Natural killer cell treated with Interleukin-12 subunit alpha and Interleukin-12 subunit beta and Interleukin-15 and Interleukin-18, amount 100 ng/mL, for 72 hours (primary cell): ENCODE measurements around the gene SLCO3A1. TPM values are rescaled to one million over a fixed set of nuclear protein-coding genes. Genes with fewer than 3 reads are reported as not detected.

Experiments
- ATAC-seq, 2 donors: fragments of 150-1000 bp; cut with Tn5 transposase in 1 of 2; sonication (Bioruptor Pico), chemical (Tn5 transposase) in 1 of 2; 2 replicates each; pipeline ENCODE4 v1.10.0; 2021
- DNase-seq: peaks from one replicate; pipeline ENCODE4 v3.0.0; 2022; ENCODE audit warnings: low spot score
- H3K27ac Mint-ChIP-seq, 2 donors: 1 replicate in 1 of 2; 2 replicates in 1 of 2; pipeline ENCODE4 v1.8.0; 2022; ENCODE audit warnings: mixed read lengths in 2 of 2, mild to moderate bottlenecking in 1 of 2, moderate library complexity in 1 of 2
- H3K27me3 Mint-ChIP-seq, 2 donors: 1 replicate in 1 of 2; 2 replicates in 1 of 2; pipeline ENCODE4 v1.8.0; 2022; ENCODE audit warnings: mixed read lengths in 2 of 2
- H3K36me3 Mint-ChIP-seq: one replicate; pipeline ENCODE4 v1.8.0; 2022; ENCODE audit warnings: mixed read lengths
- H3K4me1 Mint-ChIP-seq, 2 donors: 1 replicate in 1 of 2; 2 replicates in 1 of 2; pipeline ENCODE4 v1.8.0; 2022; ENCODE audit warnings: low read depth in 2 of 2, mixed read lengths in 2 of 2, mild to moderate bottlenecking in 1 of 2
- H3K4me3 Mint-ChIP-seq: one replicate; pipeline ENCODE4 v1.8.0; 2022; ENCODE audit warnings: mixed read lengths
- H3K9me3 Mint-ChIP-seq: 2 replicates; pipeline ENCODE4 v1.8.0; 2022; ENCODE audit warnings: mixed read lengths
- total RNA-seq, 2 donors: library from RNA; stranded (reverse); gene quantifications; one replicate each; pipeline ENCODE4 v1.2.3, GENCODE V29; 2022

SLCO3A1 gene
- total RNA-seq, 2 donors from 2014 or later: 10.4 to 12.5 TPM

DNA sequence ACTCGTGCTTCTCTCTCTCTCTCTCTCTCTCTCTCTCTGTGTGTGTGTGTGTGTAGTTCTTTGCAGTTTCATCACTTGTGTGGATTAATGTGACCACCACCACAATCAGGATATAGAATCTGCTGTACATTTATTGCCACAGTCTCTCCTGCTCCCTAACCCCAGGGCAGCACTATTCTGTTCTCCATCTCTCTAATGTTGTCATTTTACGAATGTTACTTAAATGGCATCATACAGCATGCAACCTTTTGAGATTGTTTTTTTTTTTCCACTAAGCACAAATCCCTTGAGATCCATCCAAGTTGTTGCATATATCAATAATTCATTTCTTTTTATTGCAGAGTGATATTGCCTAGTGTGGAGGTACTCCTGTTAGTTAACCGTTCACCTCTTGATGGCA lies 26.9 kb downstream of the SLCO3A1 start:
- Mint-ChIP-seq H3K27ac (peak overlapping the region in 1 of 2 donors; percentile 20), H3K4me1 (peaks cover 13 to 31% of the 10 kb centered on the region in 2 donors), H3K9me3 (no peaks in the 10 kb centered on the region), H3K27me3 (no peaks in the 10 kb centered on the region), H3K4me3 (no peak overlapping the region), H3K36me3 (no peaks in the 10 kb centered on the region)
- no peak for ATAC-seq
- DNase-seq: no peak

GRCh38 chr15:91881569-91882297 lies 28.2 kb downstream of the SLCO3A1 start:
- Mint-ChIP-seq H3K9me3 (no peaks in the 10 kb centered on the region), H3K4me1 (peaks cover 27 to 44% of the 10 kb centered on the region in 2 donors), H3K36me3 (no peaks in the 10 kb centered on the region), H3K4me3 (no peak overlapping the region), H3K27me3 (no peaks in the 10 kb centered on the region), H3K27ac (no peak overlapping the region)
- no peak for ATAC-seq
- no peak for DNase-seq

DNA sequence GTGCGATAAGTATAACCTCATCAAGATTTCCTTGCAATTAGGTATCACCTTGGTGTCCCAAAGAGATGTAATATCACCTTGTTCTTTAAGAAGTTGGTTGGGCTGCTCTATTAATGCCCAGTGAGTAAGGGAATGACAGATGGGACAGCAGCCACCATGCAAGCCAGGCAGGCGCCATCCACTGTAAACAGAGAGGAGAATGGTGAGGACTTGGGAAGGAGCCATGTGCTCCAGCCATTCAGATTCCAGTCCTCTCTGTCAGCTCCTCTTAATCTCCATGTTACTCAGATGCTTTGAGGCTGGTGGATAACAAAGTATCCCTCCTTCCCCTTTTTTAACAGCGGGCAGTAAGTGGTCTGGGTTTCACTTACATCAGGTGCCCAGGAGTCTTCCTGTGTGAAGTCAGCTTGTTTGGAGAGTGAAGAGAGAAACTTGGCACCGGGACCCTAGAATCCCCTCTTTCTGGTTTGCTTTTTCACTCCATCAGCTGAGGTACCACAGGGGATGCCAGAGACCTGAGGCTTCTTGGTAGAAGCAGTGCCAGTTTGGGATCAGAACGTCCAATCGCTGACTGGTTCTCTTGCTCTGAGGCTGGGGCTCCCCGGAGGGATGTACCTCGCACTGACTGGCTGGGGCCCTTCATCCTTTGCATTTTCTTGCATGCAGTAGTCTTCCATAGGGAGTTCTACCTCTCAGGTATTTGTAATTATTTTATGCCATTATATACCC lies 29.5 kb downstream of the SLCO3A1 start:
- H3K27ac Mint-ChIP-seq: no peak overlapping the region
- ATAC-seq: no peak
- no peak overlapping the region for H3K4me3 Mint-ChIP-seq
- peaks cover 39 to 51% of the 10 kb centered on the region in 2 donors for H3K4me1 Mint-ChIP-seq
- no peaks in the 10 kb centered on the region for H3K9me3 Mint-ChIP-seq
- DNase-seq: no peak
- H3K36me3 Mint-ChIP-seq: no peaks in the 10 kb centered on the region
- H3K27me3 Mint-ChIP-seq: no peaks in the 10 kb centered on the region

- H3K4me1 Mint-ChIP-seq: peaks cover 39 to 58% of the 10 kb centered on the region in 2 donors
- DNase-seq (no peak), ATAC-seq (no peak)
- no peaks in the 10 kb centered on the region for H3K36me3 Mint-ChIP-seq
- no peaks in the 10 kb centered on the region for H3K9me3 Mint-ChIP-seq
- no peaks in the 10 kb centered on the region for H3K27me3 Mint-ChIP-seq
- no peak overlapping the region for H3K27ac Mint-ChIP-seq
- H3K4me3 Mint-ChIP-seq: no peak overlapping the region
Observed at GRCh38 chr15:91884606-91885005, 31.1 kb downstream of the SLCO3A1 start.

DNA sequence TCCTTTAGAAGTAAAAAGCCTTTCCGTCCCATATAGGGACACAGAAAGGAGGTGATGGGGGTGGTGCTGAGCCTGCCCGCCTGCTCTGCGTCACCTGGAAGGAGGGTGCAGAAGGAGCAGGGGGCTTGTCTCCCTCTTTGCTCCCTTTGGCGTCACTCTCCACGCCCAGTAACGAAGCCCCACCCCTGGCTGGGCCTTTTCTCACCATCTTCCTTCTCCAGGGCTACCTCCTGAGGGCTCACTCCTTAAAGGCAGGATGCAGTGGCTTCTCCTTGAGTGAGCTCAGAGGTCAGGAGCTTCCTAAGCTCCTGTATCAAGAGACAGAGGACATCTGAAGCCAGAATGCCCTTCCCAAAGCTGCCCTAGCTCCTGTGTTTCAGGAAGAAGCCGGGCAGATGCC lies 31.5 kb downstream of the SLCO3A1 start:
- Mint-ChIP-seq H3K36me3 (no peaks in the 10 kb centered on the region), H3K27ac (no peak overlapping the region), H3K4me1 (peaks cover 35 to 56% of the 10 kb centered on the region in 2 donors), H3K9me3 (no peaks in the 10 kb centered on the region), H3K4me3 (no peak overlapping the region), H3K27me3 (no peaks in the 10 kb centered on the region)
- no peak for ATAC-seq
- DNase-seq: no peak

GRCh38 chr15:91885714-91886270 lies 32.3 kb downstream of the SLCO3A1 start:
- Mint-ChIP-seq H3K9me3 (no peaks in the 10 kb centered on the region), H3K36me3 (no peaks in the 10 kb centered on the region), H3K4me1 (peaks cover 28 to 53% of the 10 kb centered on the region in 2 donors), H3K27me3 (no peaks in the 10 kb centered on the region), H3K4me3 (no peak overlapping the region), H3K27ac (peak overlapping the region in 1 of 2 donors; percentile 4)
- no peak for ATAC-seq
- DNase-seq: no peak

- ATAC-seq (no peak), DNase-seq (no peak)
- H3K36me3 Mint-ChIP-seq: no peaks in the 10 kb centered on the region
- no peak overlapping the region for H3K27ac Mint-ChIP-seq
- H3K4me3 Mint-ChIP-seq: no peak overlapping the region
- H3K27me3 Mint-ChIP-seq: no peaks in the 10 kb centered on the region
- no peaks in the 10 kb centered on the region for H3K9me3 Mint-ChIP-seq
- peaks cover 26 to 45% of the 10 kb centered on the region in 2 donors for H3K4me1 Mint-ChIP-seq
Observed at GRCh38 chr15:91886878-91887277, 33.4 kb downstream of the SLCO3A1 start.

DNA sequence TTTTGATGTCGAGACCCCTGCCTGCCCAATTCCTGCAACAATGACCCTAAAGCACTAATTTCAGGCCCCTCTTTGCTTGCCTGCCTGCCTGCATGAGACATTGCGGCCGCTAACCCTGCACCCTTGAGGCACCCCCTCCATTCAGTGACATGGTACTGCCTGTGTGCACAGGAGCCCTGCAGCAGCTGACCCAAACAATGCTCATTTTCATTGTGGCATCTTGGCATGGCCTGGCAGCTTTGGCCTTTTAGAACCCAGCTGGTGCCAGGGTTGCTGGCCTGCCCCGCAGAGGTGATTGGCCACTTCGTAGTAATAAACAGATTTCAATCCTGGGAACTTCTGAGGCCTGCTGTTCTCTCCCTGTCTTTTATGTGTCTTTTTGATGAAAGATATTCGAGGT lies 33.8 kb downstream of the SLCO3A1 start:
- ATAC-seq (no peak), DNase-seq (no peak)
- no peaks in the 10 kb centered on the region for H3K36me3 Mint-ChIP-seq
- H3K9me3 Mint-ChIP-seq: no peaks in the 10 kb centered on the region
- peaks cover 26 to 41% of the 10 kb centered on the region in 2 donors for H3K4me1 Mint-ChIP-seq
- no peak overlapping the region for H3K4me3 Mint-ChIP-seq
- H3K27ac Mint-ChIP-seq: peak overlapping the region in 1 of 2 donors; percentile 20
- H3K27me3 Mint-ChIP-seq: no peaks in the 10 kb centered on the region

GRCh38 chr15:91887921-91888373 lies 34.4 kb downstream of the SLCO3A1 start:
- Mint-ChIP-seq H3K36me3 (no peaks in the 10 kb centered on the region), H3K4me1 (peaks cover 26 to 35% of the 10 kb centered on the region in 2 donors), H3K27me3 (no peaks in the 10 kb centered on the region), H3K4me3 (no peak overlapping the region), H3K9me3 (no peaks in the 10 kb centered on the region), H3K27ac (peak overlapping the region in 1 of 2 donors; percentile 20)
- ATAC-seq (no peak), DNase-seq (no peak)

- Mint-ChIP-seq H3K27me3 (no peaks in the 10 kb centered on the region), H3K27ac (no peak overlapping the region), H3K4me1 (peaks cover 34 to 41% of the 10 kb centered on the region in 2 donors), H3K4me3 (no peak overlapping the region), H3K9me3 (no peaks in the 10 kb centered on the region), H3K36me3 (no peaks in the 10 kb centered on the region)
- no peak for DNase-seq
- ATAC-seq: no peak
Observed at GRCh38 chr15:91889111-91889815, 35.8 kb downstream of the SLCO3A1 start.

DNA sequence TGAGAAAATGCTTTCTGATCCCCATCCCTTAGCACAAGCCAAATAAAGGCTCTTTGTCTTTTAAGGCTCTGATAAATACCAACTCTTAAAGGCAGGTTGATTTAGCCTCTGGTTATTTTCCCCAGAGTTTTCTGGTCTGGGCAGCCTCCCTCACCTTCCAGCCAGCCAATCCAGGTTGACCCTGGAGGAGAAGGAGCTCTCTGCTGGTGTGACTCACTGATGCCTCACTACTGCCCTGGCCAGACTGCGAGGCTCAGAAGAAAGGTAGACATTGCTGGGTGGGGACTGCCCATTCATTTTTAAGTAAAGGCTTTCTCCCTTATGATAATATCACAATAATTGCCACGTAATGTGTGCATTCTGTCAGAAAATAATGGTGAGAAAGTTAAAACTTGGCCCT lies 37.1 kb downstream of the SLCO3A1 start:
- Mint-ChIP-seq H3K36me3 (no peaks in the 10 kb centered on the region), H3K4me1 (peaks cover 31 to 43% of the 10 kb centered on the region in 2 donors), H3K27ac (no peak overlapping the region), H3K27me3 (no peaks in the 10 kb centered on the region), H3K9me3 (no peaks in the 10 kb centered on the region), H3K4me3 (no peak overlapping the region)
- DNase-seq (no peak), ATAC-seq (no peak)

DNA sequence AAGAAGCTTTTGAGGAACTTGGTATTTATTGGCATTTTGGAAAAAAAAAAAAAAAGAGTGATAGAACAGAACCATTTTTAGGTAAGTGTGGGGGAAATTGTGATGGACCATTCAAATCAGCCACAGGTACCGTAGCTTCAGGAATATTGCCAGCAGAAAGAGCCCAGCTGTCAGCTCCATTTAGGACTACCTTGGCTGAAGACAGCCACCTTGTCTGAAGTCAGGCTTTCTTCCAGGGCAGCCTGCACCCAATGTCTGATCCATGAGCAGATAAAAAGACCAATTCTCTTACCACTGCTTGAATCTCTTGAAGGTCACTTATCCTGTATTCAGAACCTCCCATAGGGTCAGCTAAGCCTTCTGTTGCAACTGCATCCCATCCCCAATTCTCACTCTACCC lies 37.6 kb downstream of the SLCO3A1 start:
- no peaks in the 10 kb centered on the region for H3K27me3 Mint-ChIP-seq
- ATAC-seq (no peak), DNase-seq (no peak)
- no peaks in the 10 kb centered on the region for H3K9me3 Mint-ChIP-seq
- peaks cover 27 to 43% of the 10 kb centered on the region in 2 donors for H3K4me1 Mint-ChIP-seq
- H3K27ac Mint-ChIP-seq: no peak overlapping the region
- no peak overlapping the region for H3K4me3 Mint-ChIP-seq
- H3K36me3 Mint-ChIP-seq: no peaks in the 10 kb centered on the region

- Mint-ChIP-seq H3K4me3 (no peak overlapping the region), H3K36me3 (no peaks in the 10 kb centered on the region), H3K27me3 (no peaks in the 10 kb centered on the region), H3K27ac (no peak overlapping the region), H3K4me1 (peaks cover 19 to 40% of the 10 kb centered on the region in 2 donors), H3K9me3 (no peaks in the 10 kb centered on the region)
- ATAC-seq: no peak
- no peak for DNase-seq
Observed at GRCh38 chr15:91891788-91892345, 38.4 kb downstream of the SLCO3A1 start.
